ENCODE data around the gene TMOD3. TPM values are rescaled to one million over a fixed set of nuclear protein-coding genes. Genes with fewer than 3 reads are reported as not detected.

TMOD3 gene
- total RNA-seq, 2 donors from 2014 or later, result 68.4 to 78.6 TPM

- TF ChIP-seq CTCF (IDR thresholded peaks at IDR 0.05), result no peak
- H3K4me3 ChIP-seq, result no peak overlapping the region
- no peaks in the 10 kb centered on the region for H3K9me3 ChIP-seq
- H3K36me3 ChIP-seq, result no peaks in the 10 kb centered on the region
- peaks cover 8% of the 10 kb centered on the region for H3K4me1 ChIP-seq
- intact Hi-C loops (cut with DNase I), result no loop called here
- DNase-seq, result no peak
- H3K27me3 ChIP-seq, result no peaks in the 10 kb centered on the region
- H3K27ac ChIP-seq, result peak overlapping the region; percentile 24
- no peak overlapping the region for H3K9ac ChIP-seq (ENCODE audit: low read depth in 2 of 2, low read length in 2 of 2)
These were observed 17.2 kb downstream of the TMOD3 start for GRCh38 chr15:51846463-51847230.

- H3K9ac ChIP-seq (ENCODE audit: low read depth in 2 of 2, low read length in 2 of 2), result no peak overlapping the region
- H3K4me3 ChIP-seq, result no peak overlapping the region
- H3K27ac ChIP-seq, result no peak overlapping the region
- H3K36me3 ChIP-seq, result no peaks in the 10 kb centered on the region
- no peaks in the 10 kb centered on the region for H3K27me3 ChIP-seq
- no peak for TF ChIP-seq CTCF (IDR thresholded peaks at IDR 0.05)
- no peak for DNase-seq
- H3K9me3 ChIP-seq, result no peaks in the 10 kb centered on the region
- H3K4me1 ChIP-seq, result no peaks in the 10 kb centered on the region
- intact Hi-C loops (cut with DNase I), result no loop called here
These were observed 19.4 kb downstream of the TMOD3 start for GRCh38 chr15:51848811-51849210.

GRCh38 chr15:51849860-51850259, 20.4 kb downstream of the TMOD3 start:
- Histone ChIP-seq H3K9me3 (no peaks in the 10 kb centered on the region), H3K4me1 (no peaks in the 10 kb centered on the region), H3K27me3 (no peaks in the 10 kb centered on the region), H3K4me3 (no peak overlapping the region), H3K27ac (no peak overlapping the region), H3K36me3 (no peaks in the 10 kb centered on the region), H3K9ac (ENCODE audit: low read depth in 2 of 2, low read length in 2 of 2) (no peak overlapping the region)
- intact Hi-C loops (cut with DNase I), result no loop called here
- no peak for DNase-seq
- no peak for TF ChIP-seq CTCF (IDR thresholded peaks at IDR 0.05)

GRCh38 chr15:51853998-51854397, 24.5 kb downstream of the TMOD3 start:
- no peaks in the 10 kb centered on the region for H3K4me1 ChIP-seq
- no peak overlapping the region for H3K9ac ChIP-seq (ENCODE audit: low read depth in 2 of 2, low read length in 2 of 2)
- DNase-seq, result no peak
- no peaks in the 10 kb centered on the region for H3K9me3 ChIP-seq
- no peak overlapping the region for H3K4me3 ChIP-seq
- intact Hi-C loops (cut with DNase I), result no loop called here
- H3K36me3 ChIP-seq, result no peaks in the 10 kb centered on the region
- no peaks in the 10 kb centered on the region for H3K27me3 ChIP-seq
- no peak for TF ChIP-seq CTCF (IDR thresholded peaks at IDR 0.05)
- no peak overlapping the region for H3K27ac ChIP-seq

- no peaks in the 10 kb centered on the region for H3K36me3 ChIP-seq
- H3K9me3 ChIP-seq, result no peaks in the 10 kb centered on the region
- DNase-seq, result no peak
- H3K4me1 ChIP-seq, result no peaks in the 10 kb centered on the region
- H3K27ac ChIP-seq, result no peak overlapping the region
- intact Hi-C loops (cut with DNase I), result no loop called here
- no peak overlapping the region for H3K9ac ChIP-seq (ENCODE audit: low read depth in 2 of 2, low read length in 2 of 2)
- no peak for TF ChIP-seq CTCF (IDR thresholded peaks at IDR 0.05)
- H3K4me3 ChIP-seq, result no peak overlapping the region
- H3K27me3 ChIP-seq, result no peaks in the 10 kb centered on the region
These were observed 26.2 kb downstream of the TMOD3 start for GRCh38 chr15:51855612-51856011.
